AG10803 (cell line): Measurements from ENCODE around the gene RUFY3.
"Not testable (repeated sequence)": the region's sequence is repeated elsewhere in the genome, so short reads cannot be mapped to it uniquely, and the experiment has no call there.

ENCODE experiments used
- DNase-seq: peaks from one replicate; pipeline ENCODE4 v3.0.0; 2010; ENCODE audit warnings: low read depth
- H3K4me3 ChIP-seq: 2 replicates; pipeline ENCODE4 v1.5.1; 2011; ENCODE audit warnings: mild to moderate bottlenecking, low read length, control low read depth
- CTCF ChIP-seq: conservative IDR thresholded peaks from 2 replicates; pipeline ENCODE4 v1.5.1; 2011; ENCODE audit warnings: mild to moderate bottlenecking, low read length, control low read depth, inconsistent platforms

The RUFY3 gene

GRCh38 chr4:70838204-70838603 lies 116.4 kb downstream of the RUFY3 start:
- DNase-seq: peak; percentile 25
- no peak for TF ChIP-seq CTCF
- peak overlapping the region; percentile 98 for H3K4me3 ChIP-seq

- DNase-seq: peak; percentile 57
- H3K4me3 ChIP-seq: peak overlapping the region; percentile 98
- no peak for TF ChIP-seq CTCF
Measured at GRCh38 chr4:70838666-70839588, 117.2 kb downstream of the RUFY3 start.

GRCh38 chr4:70839589-70840093 lies 117.9 kb downstream of the RUFY3 start, which contains the start of gene GRSF1:
Gene GRSF1, minus strand, starts transcription at chr4:70839890. Its CDS starts 63 bp downstream, at chr4:70839827.
- peak within 1 kb of the TSS; percentile 98 for H3K4me3 ChIP-seq
- no peak; the same call in 1 of the 2 replicates for TF ChIP-seq CTCF
- DNase-seq: peak; percentile 91

- H3K4me3 ChIP-seq: not testable (repeated sequence)
- peak; percentile 20 for DNase-seq
Measured at GRCh38 chr4:70840137-70840536, 118.4 kb downstream of the RUFY3 start.

- not testable (repeated sequence) for H3K4me3 ChIP-seq, DNase-seq
Measured at GRCh38 chr4:70840631-70841030, 118.9 kb downstream of the RUFY3 start.

- DNase-seq: no peak
- H3K4me3 ChIP-seq: no peak overlapping the region
- no peak for TF ChIP-seq CTCF
Measured at GRCh38 chr4:70841211-70841610, 119.4 kb downstream of the RUFY3 start.

GRCh38 chr4:70841951-70842350 lies 120.2 kb downstream of the RUFY3 start:
- no peak for TF ChIP-seq CTCF
- no peak for DNase-seq
- H3K4me3 ChIP-seq: no peak overlapping the region

GRCh38 chr4:70842761-70843435 lies 121.1 kb downstream of the RUFY3 start:
- no peak for TF ChIP-seq CTCF
- DNase-seq: no peak
- H3K4me3 ChIP-seq: no peak overlapping the region
